GM04503 (cell line): ENCODE results near the gene CAV1.
A peak's percentile ranks its signal among the peaks of the same experiment; 100 is the strongest.

Experiments
- DNase-seq: peaks from one replicate; pipeline ENCODE4 v3.0.0-alpha.2; 2012; ENCODE audit warnings: low read depth

Gene CAV1

GRCh38 chr7:116532102-116532688, 7.4 kb downstream of the CAV1 start:
- DNase-seq = no peak

DNA sequence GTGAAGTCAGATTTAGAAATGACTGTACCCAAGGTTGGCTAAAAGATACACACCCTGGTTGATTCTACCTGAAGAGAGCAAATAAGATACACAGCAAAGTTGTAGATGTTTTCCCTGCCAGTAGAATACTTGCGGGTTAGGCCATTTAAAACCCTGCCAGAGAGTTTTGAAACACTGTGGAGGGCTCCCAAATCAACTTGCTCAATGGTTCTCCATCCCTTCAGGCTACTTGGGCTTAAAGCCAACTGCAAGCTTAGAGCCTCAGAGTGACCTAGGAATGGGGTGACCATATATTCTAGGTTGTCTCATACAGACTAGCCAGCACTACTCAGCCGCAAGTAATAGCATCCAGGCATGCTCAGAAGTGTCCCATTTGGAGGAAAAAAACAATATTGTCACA, 10.0 kb downstream of the CAV1 start:
- peak; percentile 71 for DNase-seq

DNA sequence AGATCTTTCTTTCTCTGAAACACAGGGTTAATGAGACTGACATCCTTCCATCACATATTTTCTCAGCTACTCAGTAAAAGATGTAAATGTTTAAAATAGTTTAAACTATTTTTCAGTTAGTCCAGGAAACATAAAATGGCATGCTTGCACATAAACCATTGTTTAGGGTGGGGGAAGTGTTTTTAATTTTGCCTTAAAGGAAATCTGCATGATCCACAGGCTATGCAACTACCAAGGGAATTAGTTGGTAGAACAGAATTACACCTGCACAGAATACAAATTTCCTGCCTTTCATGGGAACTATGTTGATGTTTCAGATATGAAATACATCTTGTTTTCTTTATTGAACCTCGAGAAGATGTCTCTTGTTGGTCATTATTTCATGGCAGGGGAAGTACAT, 10.6 kb downstream of the CAV1 start:
- no peak for DNase-seq

DNA sequence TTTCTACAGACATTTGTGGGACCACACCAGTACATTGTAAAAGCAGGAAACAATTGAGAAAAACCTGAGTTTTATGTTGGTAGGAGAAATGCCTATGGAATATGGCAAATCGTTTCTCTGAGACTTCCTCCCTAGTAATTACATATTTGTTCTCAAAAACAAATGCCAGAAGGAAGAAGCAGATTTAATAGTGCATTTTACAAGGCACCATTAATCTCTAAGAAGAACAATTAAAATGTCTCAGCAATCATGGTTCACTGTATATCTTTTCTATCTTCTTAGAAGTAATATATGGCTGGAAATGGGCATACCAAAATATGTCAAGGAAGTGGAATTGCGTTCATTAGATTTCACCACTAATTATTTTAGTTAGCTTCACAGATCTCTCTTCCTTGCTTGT, 13.3 kb downstream of the CAV1 start:
- no peak for DNase-seq

GRCh38 chr7:116539879-116540278, 15.0 kb downstream of the CAV1 start:
- DNase-seq = no peak

- DNase-seq = no peak
These were observed 15.9 kb downstream of the CAV1 start for GRCh38 chr7:116540743-116541142.

DNA sequence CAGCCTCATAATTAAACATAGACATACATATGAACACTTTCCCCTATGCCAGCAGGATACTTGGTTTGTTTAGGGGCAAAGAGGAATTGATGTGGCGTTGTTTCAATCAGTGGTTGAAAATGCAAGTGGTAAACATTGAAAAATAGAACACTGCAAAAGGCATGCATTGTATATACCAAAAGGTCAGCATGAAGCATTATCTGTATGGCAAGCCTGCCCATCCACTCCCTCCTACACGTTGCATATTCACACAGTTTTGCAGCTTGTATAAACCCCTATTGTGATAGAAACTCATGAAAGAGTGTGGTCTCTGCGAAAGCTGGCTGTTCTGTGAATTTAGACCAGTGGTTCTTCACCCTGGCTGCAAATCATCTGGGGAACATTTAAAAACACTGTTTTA, 17.1 kb downstream of the CAV1 start:
- DNase-seq = no peak

- DNase-seq = no peak
These were observed 17.8 kb downstream of the CAV1 start for GRCh38 chr7:116542618-116543017.

GRCh38 chr7:116543664-116544063, 18.8 kb downstream of the CAV1 start:
- DNase-seq = no peak

DNA sequence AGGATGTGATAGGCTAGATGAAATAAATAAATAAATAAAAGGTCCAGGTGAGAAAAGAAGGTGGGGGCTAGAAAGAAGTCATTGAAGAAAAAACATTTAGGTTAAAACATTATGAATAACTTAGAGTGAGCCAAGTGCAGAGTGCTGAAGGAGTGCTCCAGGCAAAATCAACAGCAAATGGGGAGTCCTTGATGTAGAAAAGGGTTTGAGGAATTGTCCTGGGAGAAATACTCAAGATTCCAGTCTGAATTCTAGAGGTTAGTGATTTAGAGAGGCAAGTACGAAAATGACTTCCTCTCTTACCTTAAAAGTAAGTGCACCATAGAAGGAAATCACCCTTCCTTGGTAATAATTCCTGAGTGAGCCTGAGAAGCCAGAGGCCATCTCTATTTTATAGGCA, 19.7 kb downstream of the CAV1 start:
- no peak for DNase-seq

GRCh38 chr7:116545411-116545993, 20.7 kb downstream of the CAV1 start:
- no peak for DNase-seq

- no peak for DNase-seq
These were observed 21.2 kb downstream of the CAV1 start for GRCh38 chr7:116546054-116546453.

- DNase-seq = no peak
These were observed 22.1 kb downstream of the CAV1 start for GRCh38 chr7:116546916-116547315.

- peak; percentile 91 for DNase-seq
These were observed 22.5 kb downstream of the CAV1 start for GRCh38 chr7:116547347-116547746.

DNA sequence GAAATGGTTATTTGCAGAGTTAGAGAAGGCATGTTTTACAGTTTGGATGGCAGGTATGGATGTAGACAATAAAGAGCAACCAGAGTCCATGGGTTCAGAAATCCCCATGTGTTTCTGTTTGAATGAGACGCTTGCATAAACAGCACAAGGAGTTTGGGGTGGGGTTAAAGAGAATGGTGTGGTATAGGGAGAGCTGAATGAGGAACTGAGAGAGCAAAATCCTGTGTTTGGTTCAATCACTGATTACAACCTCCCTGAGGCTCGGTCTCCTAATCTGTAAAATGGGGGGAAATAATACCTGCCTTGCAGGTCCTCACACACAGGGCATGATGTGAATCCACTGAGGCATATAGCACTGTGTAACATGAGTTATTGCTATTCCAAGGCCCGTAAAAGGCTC, 23.7 kb downstream of the CAV1 start:
- DNase-seq = no peak

GRCh38 chr7:116549370-116549769, 24.5 kb downstream of the CAV1 start:
- DNase-seq = no peak

- no peak for DNase-seq
These were observed 26.9 kb downstream of the CAV1 start for GRCh38 chr7:116551692-116552091.

DNA sequence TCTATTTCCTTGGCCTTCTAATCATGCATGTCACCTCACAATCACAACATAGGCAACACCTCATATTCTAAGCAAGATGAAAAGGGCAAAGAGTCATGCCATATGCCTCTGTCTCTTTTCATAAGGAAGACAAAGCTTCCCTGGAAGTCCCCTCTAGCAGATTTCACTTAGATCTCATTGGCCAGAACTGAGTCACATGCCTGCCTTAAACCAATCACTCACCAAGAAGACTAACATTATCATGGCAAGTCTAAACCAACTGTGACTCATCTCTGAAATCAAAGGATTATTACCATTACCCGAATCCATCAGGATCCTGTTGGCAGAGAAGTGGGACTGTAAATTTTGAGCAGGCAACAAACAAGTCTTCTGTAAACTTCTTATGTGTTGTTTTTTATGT, 27.8 kb downstream of the CAV1 start:
- no peak for DNase-seq

DNA sequence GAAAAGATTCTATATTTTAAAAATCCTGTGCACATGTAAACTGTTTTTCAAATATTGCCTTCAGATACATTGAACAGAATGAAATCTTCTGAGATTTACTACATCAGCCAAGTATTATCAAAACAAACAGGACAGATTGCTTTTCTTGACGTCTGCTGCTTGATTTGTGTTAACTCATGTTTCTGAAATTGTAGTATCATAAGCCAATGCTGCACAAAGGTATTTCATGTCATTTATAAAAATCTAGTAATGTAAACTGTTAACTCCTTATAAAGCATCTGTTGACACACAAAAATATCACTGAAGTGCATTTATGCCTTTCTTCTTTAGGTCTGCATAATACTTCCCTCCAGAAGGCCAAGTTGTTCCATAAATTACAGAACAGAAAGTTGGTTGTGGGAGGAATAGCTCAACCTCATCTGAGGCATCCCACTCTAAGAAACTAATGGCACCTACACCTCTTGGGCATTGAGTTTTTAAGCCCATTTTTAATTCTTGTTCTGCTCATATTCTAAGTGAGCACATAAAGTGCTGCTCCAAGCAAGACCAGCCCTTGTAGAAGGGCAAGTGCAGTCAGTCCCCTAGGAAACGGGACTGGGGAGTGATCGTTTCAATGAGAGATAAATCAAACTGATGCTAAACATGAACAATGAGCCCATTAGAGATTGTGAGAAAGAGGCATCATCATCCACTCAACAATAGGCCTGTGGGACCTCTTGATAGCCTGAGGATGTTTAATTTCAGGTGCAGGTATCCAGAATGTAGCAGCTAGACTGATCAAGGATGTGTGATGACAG, 28.5 kb downstream of the CAV1 start:
- no peak for DNase-seq

DNA sequence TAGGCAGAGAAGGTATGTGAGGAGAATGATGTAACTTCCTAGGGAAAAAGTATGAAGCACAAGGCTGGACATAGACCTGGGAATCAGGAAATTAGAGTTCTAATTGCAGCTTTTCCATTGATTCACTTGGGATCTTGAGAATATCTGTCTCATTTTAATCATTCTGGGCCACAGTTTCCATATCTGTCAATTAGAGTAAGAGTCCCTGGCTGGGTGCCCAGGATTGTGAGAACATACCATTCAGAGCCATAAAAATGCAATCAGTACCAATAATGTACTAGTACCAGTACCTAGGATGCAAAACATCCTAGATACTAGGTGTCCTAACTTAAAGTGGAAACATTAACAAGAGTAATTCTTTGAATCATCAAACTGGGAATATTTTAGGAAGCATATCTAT, 29.6 kb downstream of the CAV1 start:
- DNase-seq = no peak

DNA sequence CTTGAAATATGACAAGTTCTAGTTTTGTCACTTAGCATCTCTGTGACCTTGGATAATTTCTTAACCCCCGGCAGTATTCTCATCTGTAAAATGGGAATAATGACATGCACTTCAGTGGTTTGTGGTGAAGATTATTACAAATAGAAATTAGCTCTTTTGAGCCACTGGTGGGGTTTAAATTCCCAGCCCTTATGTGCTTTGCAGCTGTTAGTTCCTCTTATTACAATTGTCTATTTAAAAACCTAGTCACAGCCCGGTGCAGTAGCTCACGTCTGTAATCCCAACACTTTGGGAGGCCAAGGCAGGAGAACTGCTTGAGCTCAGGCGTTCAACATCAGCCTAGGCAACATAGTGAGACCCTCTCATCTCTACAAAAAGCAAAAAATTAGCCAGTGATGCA, 30.1 kb downstream of the CAV1 start:
- no peak for DNase-seq

- no peak for DNase-seq
These were observed 32.3 kb downstream of the CAV1 start for GRCh38 chr7:116557066-116557585.

DNA sequence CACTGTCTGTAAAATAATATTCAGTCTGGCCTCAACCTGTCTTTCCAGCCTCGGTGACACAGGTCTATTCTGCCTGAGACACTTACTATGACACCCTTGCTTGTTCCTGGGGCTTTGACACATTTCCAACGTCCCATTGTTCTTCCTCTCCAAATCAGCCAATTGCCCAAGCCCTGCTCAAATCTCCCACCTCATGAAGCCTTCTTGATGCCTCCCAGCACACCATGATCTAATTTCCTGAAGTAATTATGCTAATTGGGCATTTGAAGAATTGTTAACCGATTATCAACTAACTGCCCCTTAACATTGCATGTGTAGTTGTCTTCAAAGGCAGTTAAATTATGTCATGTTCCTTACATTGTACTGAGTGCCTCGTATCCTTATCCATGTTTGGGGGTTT, 33.1 kb downstream of the CAV1 start:
- DNase-seq = no peak
